Measurements from ENCODE around the gene PARD3.
"Not testable (repeated sequence)": the region's sequence is repeated elsewhere in the genome, so short reads cannot be mapped to it uniquely, and the experiment has no call there.

Gene PARD3

GRCh38 chr10:34647160-34647559, 167.9 kb downstream of the PARD3 start:
- no peak overlapping the region for H3K4me3 Mint-ChIP-seq
- no peak for ATAC-seq (ENCODE audit: low read depth)
- H3K4me1 Mint-ChIP-seq = no peaks in the 10 kb centered on the region
- no peaks in the 10 kb centered on the region for H3K9me3 Mint-ChIP-seq
- no peak for DNase-seq (ENCODE audit: low spot score in 2 of 2)
- H3K27ac Mint-ChIP-seq = no peak overlapping the region
- no peaks in the 10 kb centered on the region for H3K36me3 Mint-ChIP-seq
- H3K27me3 Mint-ChIP-seq = peaks cover 8% of the 10 kb centered on the region

GRCh38 chr10:34646331-34646730, 168.8 kb downstream of the PARD3 start:
- Mint-ChIP-seq H3K4me3 (no peak overlapping the region), H3K27me3 (peaks cover 9% of the 10 kb centered on the region), H3K36me3 (no peaks in the 10 kb centered on the region), H3K27ac (no peak overlapping the region), H3K9me3 (no peaks in the 10 kb centered on the region), H3K4me1 (no peaks in the 10 kb centered on the region)
- ATAC-seq (ENCODE audit: low read depth) (no peak), DNase-seq (ENCODE audit: low spot score in 2 of 2) (no peak)

- not testable (repeated sequence) for DNase-seq (ENCODE audit: low spot score in 2 of 2); H3K4me1 Mint-ChIP-seq; H3K27ac Mint-ChIP-seq; H3K27me3 Mint-ChIP-seq; H3K9me3 Mint-ChIP-seq; ATAC-seq (ENCODE audit: low read depth); H3K4me3 Mint-ChIP-seq; H3K36me3 Mint-ChIP-seq
These were observed 170.3 kb downstream of the PARD3 start for GRCh38 chr10:34644815-34645214.

- H3K27ac Mint-ChIP-seq = no peak overlapping the region
- no peaks in the 10 kb centered on the region for H3K9me3 Mint-ChIP-seq
- no peak for ATAC-seq (ENCODE audit: low read depth)
- H3K27me3 Mint-ChIP-seq = peaks cover 6% of the 10 kb centered on the region
- no peak for DNase-seq (ENCODE audit: low spot score in 2 of 2)
- no peak overlapping the region for H3K4me3 Mint-ChIP-seq
- H3K4me1 Mint-ChIP-seq = no peaks in the 10 kb centered on the region
- H3K36me3 Mint-ChIP-seq = no peaks in the 10 kb centered on the region
These were observed 170.9 kb downstream of the PARD3 start for GRCh38 chr10:34644224-34644623.

- Mint-ChIP-seq H3K4me1 (peaks cover under 1% of the 10 kb centered on the region), H3K36me3 (no peaks in the 10 kb centered on the region), H3K27ac (no peak overlapping the region), H3K27me3 (peaks cover 5% of the 10 kb centered on the region), H3K9me3 (no peaks in the 10 kb centered on the region), H3K4me3 (no peak overlapping the region)
- DNase-seq (ENCODE audit: low spot score in 2 of 2) (no peak), ATAC-seq (ENCODE audit: low read depth) (no peak)
These were observed 171.5 kb downstream of the PARD3 start for GRCh38 chr10:34643620-34644019.

- peaks cover 5% of the 10 kb centered on the region for H3K27me3 Mint-ChIP-seq
- no peaks in the 10 kb centered on the region for H3K36me3 Mint-ChIP-seq
- DNase-seq (ENCODE audit: low spot score in 2 of 2) = no peak
- no peak overlapping the region for H3K27ac Mint-ChIP-seq
- ATAC-seq (ENCODE audit: low read depth) = no peak
- H3K4me1 Mint-ChIP-seq = peaks cover 12% of the 10 kb centered on the region
- H3K4me3 Mint-ChIP-seq = no peak overlapping the region
- H3K9me3 Mint-ChIP-seq = no peaks in the 10 kb centered on the region
These were observed 173.1 kb downstream of the PARD3 start for GRCh38 chr10:34641913-34642558.

- Mint-ChIP-seq H3K9me3 (no peaks in the 10 kb centered on the region), H3K36me3 (no peaks in the 10 kb centered on the region), H3K27me3 (peaks cover 5% of the 10 kb centered on the region)
These were observed 173.8 kb downstream of the PARD3 start for GRCh38 chr10:34641147-34641912.

GRCh38 chr10:34638406-34639054, 176.6 kb downstream of the PARD3 start:
- H3K4me1 Mint-ChIP-seq = peaks cover 14% of the 10 kb centered on the region
- H3K27me3 Mint-ChIP-seq = peaks cover 5% of the 10 kb centered on the region
- no peak for ATAC-seq (ENCODE audit: low read depth)
- no peak overlapping the region for H3K4me3 Mint-ChIP-seq
- H3K36me3 Mint-ChIP-seq = no peaks in the 10 kb centered on the region
- H3K27ac Mint-ChIP-seq = no peak overlapping the region
- no peaks in the 10 kb centered on the region for H3K9me3 Mint-ChIP-seq
- peak; percentile 29 to 56 for DNase-seq (ENCODE audit: low spot score in 2 of 2)

More at GRCh38 chr10:34641147-34641912, 173.8 kb downstream of the PARD3 start:
- no peak overlapping the region for H3K27ac Mint-ChIP-seq
- H3K4me3 Mint-ChIP-seq = no peak overlapping the region
- ATAC-seq (ENCODE audit: low read depth) = no peak
- H3K4me1 Mint-ChIP-seq = peaks cover 14% of the 10 kb centered on the region
- no peak for DNase-seq (ENCODE audit: low spot score in 2 of 2)

GRCh38 chr10:34637418-34637911, 177.6 kb downstream of the PARD3 start:
- Mint-ChIP-seq H3K27ac (no peak overlapping the region), H3K27me3 (peaks cover 3% of the 10 kb centered on the region), H3K4me3 (peak overlapping the region; percentile 30), H3K36me3 (no peaks in the 10 kb centered on the region), H3K9me3 (no peaks in the 10 kb centered on the region), H3K4me1 (peaks cover 14% of the 10 kb centered on the region)
- ATAC-seq (ENCODE audit: low read depth) = peak; percentile 94
- peak; percentile 56 to 66 for DNase-seq (ENCODE audit: low spot score in 2 of 2)

- Mint-ChIP-seq H3K9me3 (no peaks in the 10 kb centered on the region), H3K27ac (no peak overlapping the region), H3K36me3 (no peaks in the 10 kb centered on the region), H3K27me3 (no peaks in the 10 kb centered on the region), H3K4me1 (peaks cover 14% of the 10 kb centered on the region), H3K4me3 (no peak overlapping the region)
- ATAC-seq (ENCODE audit: low read depth) (no peak), DNase-seq (ENCODE audit: low spot score in 2 of 2) (no peak)
These were observed 180.0 kb downstream of the PARD3 start for GRCh38 chr10:34635111-34635510.

GRCh38 chr10:34633374-34633773, 181.7 kb downstream of the PARD3 start:
- Mint-ChIP-seq H3K4me3 (no peak overlapping the region), H3K36me3 (no peaks in the 10 kb centered on the region), H3K27me3 (no peaks in the 10 kb centered on the region), H3K27ac (no peak overlapping the region), H3K4me1 (peaks cover 11% of the 10 kb centered on the region), H3K9me3 (no peaks in the 10 kb centered on the region)
- ATAC-seq (ENCODE audit: low read depth) (no peak), DNase-seq (ENCODE audit: low spot score in 2 of 2) (no peak)

- no peaks in the 10 kb centered on the region for H3K9me3 Mint-ChIP-seq
- no peak overlapping the region for H3K27ac Mint-ChIP-seq
- DNase-seq (ENCODE audit: low spot score in 2 of 2) (no peak), ATAC-seq (ENCODE audit: low read depth) (no peak)
- no peaks in the 10 kb centered on the region for H3K36me3 Mint-ChIP-seq
- H3K27me3 Mint-ChIP-seq = peaks cover 2% of the 10 kb centered on the region
- H3K4me1 Mint-ChIP-seq = no peaks in the 10 kb centered on the region
- H3K4me3 Mint-ChIP-seq = no peak overlapping the region
These were observed 186.0 kb downstream of the PARD3 start for GRCh38 chr10:34629084-34629483.

- Mint-ChIP-seq H3K27me3 (peaks cover 2% of the 10 kb centered on the region), H3K27ac (no peak overlapping the region), H3K4me3 (no peak overlapping the region), H3K4me1 (no peaks in the 10 kb centered on the region), H3K36me3 (no peaks in the 10 kb centered on the region), H3K9me3 (no peaks in the 10 kb centered on the region)
- DNase-seq (ENCODE audit: low spot score in 2 of 2) (no peak), ATAC-seq (ENCODE audit: low read depth) (no peak)
These were observed 186.8 kb downstream of the PARD3 start for GRCh38 chr10:34628174-34628796.

- no peaks in the 10 kb centered on the region for H3K4me1 Mint-ChIP-seq
- ATAC-seq (ENCODE audit: low read depth) = no peak
- H3K9me3 Mint-ChIP-seq = no peaks in the 10 kb centered on the region
- peaks cover 2% of the 10 kb centered on the region for H3K27me3 Mint-ChIP-seq
- no peak for DNase-seq (ENCODE audit: low spot score in 2 of 2)
- no peak overlapping the region for H3K4me3 Mint-ChIP-seq
- no peaks in the 10 kb centered on the region for H3K36me3 Mint-ChIP-seq
- no peak overlapping the region for H3K27ac Mint-ChIP-seq
These were observed 187.4 kb downstream of the PARD3 start for GRCh38 chr10:34627741-34628140.
